ENCODE results near the gene SYNPO2.

SYNPO2 gene

DNA sequence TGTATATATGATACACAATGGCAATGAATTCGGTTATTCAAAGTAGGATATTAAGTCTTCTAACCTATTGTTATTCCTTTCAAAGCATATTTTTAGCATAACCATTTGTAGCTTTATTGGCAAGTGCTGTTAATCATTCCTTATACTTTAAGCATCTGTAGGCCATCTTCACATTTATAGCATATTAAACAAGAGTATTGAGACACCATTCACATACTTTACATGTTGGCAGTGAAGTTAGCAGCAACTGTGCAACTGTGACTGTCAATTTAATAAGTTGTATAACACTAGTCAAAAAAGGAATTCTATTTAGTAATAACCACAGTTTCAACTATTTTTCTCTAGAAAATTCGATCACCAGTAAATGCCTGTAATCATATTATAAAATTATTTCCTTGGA lies 139.6 kb downstream of the SYNPO2 start:
- no peak for DNase-seq (ENCODE audit: low read depth)
- TF ChIP-seq, protein P1, sequence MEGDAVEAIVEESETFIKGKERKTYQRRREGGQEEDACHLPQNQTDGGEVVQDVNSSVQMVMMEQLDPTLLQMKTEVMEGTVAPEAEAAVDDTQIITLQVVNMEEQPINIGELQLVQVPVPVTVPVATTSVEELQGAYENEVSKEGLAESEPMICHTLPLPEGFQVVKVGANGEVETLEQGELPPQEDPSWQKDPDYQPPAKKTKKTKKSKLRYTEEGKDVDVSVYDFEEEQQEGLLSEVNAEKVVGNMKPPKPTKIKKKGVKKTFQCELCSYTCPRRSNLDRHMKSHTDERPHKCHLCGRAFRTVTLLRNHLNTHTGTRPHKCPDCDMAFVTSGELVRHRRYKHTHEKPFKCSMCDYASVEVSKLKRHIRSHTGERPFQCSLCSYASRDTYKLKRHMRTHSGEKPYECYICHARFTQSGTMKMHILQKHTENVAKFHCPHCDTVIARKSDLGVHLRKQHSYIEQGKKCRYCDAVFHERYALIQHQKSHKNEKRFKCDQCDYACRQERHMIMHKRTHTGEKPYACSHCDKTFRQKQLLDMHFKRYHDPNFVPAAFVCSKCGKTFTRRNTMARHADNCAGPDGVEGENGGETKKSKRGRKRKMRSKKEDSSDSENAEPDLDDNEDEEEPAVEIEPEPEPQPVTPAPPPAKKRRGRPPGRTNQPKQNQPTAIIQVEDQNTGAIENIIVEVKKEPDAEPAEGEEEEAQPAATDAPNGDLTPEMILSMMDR (conservative IDR thresholded peaks at IDR 0.05; ENCODE audit: low read depth, low read length), result no peak
- no peak overlapping the region for H3K4me3 ChIP-seq (ENCODE audit: low read length)

GRCh38 chr4:119029847-119030535 lies 141.3 kb downstream of the SYNPO2 start:
- no peak overlapping the region for H3K4me3 ChIP-seq (ENCODE audit: low read length)
- no peak for DNase-seq (ENCODE audit: low read depth)
- TF ChIP-seq, protein P1 (conservative IDR thresholded peaks at IDR 0.05; ENCODE audit: low read depth, low read length), result no peak

- TF ChIP-seq, protein P1 (conservative IDR thresholded peaks at IDR 0.05; ENCODE audit: low read depth, low read length), result no peak
- no peak overlapping the region for H3K4me3 ChIP-seq (ENCODE audit: low read length)
- DNase-seq (ENCODE audit: low read depth), result no peak
These were observed 141.9 kb downstream of the SYNPO2 start for GRCh38 chr4:119030536-119030890.

DNA sequence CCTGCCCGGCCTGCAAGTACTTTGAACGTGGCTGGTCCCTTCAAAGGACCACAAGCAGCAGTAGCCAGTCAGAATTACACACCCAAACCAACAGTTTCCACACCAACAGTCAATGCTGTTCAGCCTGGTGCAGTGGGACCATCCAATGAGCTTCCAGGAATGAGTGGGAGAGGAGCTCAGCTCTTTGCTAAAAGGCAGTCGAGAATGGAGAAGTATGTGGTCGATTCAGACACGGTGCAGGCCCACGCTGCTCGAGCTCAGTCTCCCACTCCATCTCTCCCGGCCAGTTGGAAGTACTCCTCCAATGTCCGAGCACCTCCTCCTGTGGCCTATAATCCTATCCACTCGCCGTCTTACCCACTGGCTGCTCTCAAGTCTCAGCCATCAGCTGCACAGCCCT lies 142.6 kb downstream of the SYNPO2 start:
- no peak overlapping the region for H3K4me3 ChIP-seq (ENCODE audit: low read length)
- no peak for DNase-seq (ENCODE audit: low read depth)
- TF ChIP-seq, protein P1 (conservative IDR thresholded peaks at IDR 0.05; ENCODE audit: low read depth, low read length), result no peak

DNA sequence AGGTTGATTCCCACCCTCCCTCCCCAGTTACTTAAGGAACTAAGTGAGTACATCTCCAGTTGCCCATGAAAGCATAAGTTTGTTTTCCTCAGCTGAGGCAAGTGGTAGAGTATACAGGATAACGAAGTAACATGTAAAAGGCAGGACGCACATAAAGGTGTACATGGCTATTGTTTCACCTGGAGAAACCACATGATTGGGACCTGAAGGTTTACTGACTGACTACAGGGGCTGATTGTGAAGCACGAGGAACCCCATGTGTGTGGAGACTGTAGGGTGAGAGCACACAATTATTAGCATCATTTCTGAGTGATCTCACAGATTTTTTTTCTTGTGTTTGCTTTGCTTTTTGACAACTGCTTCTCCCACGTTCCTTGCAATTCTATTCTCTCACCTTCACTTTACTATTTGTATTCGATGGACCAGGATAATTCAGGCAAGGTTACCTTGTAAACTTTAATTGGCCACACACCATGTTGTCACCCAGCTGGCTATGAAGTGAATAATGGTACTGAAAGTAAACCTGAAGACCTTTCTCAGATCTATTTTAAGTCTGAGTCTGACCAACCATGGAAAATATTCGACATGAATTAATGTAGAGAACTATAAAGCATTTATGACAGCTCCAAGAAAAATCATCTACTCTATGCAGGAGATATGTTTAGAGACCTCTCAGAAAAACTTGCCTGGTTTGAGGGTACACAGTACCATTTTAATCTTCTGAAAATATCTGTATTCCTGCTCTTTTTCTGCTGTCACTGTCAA lies 144.4 kb downstream of the SYNPO2 start:
- no peak for DNase-seq (ENCODE audit: low read depth)
- TF ChIP-seq, protein P1 (conservative IDR thresholded peaks at IDR 0.05; ENCODE audit: low read depth, low read length), result no peak
- H3K4me3 ChIP-seq (ENCODE audit: low read length), result no peak overlapping the region

GRCh38 chr4:119034276-119035008 lies 145.8 kb downstream of the SYNPO2 start:
- no peak overlapping the region for H3K4me3 ChIP-seq (ENCODE audit: low read length)
- no peak for DNase-seq (ENCODE audit: low read depth)
- TF ChIP-seq, protein P1 (conservative IDR thresholded peaks at IDR 0.05; ENCODE audit: low read depth, low read length), result no peak
